HG03064 (cell line): Measurements from ENCODE around the gene RPL3.

ENCODE experiments used
- ATAC-seq: cut with Tn5 transposase; IDR thresholded peaks from one replicate; pipeline ENCODE4 v1.9.1; 2021; ENCODE audit warnings: low read depth; ENCODE audit not compliant: unreplicated experiment

Gene RPL3

GRCh38 chr22:39267974-39268373 is 51.4 kb downstream of the RPL3 start:
- ATAC-seq = no peak

DNA sequence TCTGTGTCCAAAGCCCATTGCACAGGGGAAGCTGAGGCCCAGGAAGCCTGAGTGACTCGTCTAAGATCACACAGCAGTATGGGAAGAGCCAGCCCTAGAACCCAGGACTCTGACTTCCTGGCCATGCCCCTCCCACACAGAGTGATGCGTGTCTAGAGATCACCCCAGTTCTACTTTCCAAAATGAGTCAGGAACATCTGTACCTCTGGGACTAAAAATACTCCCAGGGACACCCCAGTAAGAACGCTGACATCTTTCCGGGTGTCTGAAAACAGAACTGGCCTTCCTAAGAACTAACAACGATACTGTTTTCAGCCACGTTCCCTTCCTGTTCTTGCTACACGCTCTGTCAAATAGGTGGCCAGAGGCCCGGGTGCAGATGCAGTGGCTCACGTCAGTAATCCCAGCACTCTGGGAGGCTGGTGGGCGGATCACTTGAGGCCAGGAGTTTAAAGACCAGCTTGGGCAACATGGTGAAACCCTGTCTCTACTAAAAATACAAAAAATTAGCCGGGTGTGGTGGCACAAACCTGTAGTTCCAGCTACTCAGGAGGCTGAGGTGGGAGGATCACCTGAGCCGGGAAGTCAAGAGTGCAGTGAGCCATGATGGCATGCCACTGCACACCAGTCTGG is 52.9 kb downstream of the RPL3 start:
- ATAC-seq = peak; percentile 73

DNA sequence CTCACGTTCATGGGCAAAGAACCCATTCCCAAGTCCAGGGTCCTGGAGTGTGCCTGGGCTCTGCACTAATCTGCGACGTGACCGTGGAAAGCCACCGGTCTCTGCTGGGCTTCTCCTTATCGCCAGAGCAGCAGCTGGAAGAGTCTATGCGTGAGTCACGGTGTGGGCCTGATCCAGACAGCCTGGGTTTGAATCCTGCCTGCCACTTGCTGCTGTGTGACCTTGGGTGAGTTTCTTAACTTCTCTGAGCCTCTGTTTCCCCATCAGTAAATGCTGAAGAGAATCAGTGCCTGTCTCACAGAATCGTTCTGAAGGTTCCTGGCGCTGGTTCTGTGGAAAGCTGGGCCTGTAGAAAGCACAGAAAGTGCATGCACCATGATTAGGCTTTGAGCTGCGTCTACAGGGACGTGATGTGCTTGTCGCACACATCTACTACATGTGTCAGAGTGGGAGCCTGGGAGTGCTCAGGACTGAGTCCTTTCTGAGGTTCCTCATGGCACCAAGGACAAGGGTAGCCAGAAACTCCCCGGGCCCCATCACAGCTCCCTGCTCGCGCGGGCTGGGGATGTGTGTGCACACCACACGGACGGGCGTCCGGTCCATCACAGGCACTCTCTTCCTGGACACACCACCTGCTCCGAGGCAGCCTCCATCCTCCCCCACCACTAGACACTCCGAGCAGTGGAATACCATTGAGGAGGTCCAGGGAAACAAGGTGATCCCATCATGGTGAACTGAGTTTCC is 54.1 kb downstream of the RPL3 start:
- no peak for ATAC-seq

GRCh38 chr22:39264349-39265038 is 54.9 kb downstream of the RPL3 start:
- no peak for ATAC-seq

DNA sequence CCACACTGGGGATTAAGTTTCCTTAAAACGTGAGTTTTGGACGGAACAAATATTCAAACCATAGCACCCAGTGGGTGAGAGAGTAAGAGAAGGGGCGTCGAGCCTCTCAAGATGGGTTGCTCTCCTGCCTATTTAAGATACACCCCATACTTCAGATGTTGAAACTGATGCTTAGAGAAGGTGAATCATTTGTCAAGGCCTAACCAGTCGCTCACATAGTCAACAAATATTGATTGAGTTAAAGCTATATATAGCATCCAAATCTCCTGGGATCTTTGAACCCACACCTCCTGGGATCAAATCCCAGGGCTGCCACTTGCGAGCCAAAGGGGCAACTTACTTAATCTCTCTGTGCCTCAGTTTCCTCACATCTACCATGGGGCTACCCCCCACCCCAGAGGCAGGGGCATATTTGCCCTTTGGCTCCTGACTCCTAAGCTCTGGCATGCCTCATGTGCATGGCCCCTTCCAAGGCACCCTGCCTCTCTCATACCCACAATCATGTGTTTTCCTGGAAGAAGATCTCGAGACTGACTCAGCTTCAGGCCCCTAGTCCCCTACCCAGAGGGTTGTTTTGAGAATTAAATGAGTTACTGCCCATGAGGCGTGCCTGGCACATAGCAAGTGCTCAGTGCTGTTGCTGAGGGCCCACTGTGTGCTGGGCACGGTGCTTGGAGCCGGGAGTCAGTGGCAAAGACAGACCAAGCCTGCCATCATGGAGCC is 55.6 kb downstream of the RPL3 start:
- no peak for ATAC-seq
